HCT116 (cell line): ENCODE results near the gene SAC3D1. TPM values are rescaled to one million over a fixed set of nuclear protein-coding genes. Genes with fewer than 3 reads are reported as not detected.

Experiments used
- ATAC-seq: fragments of 200-7000 bp; cut with Tn5 transposase; 2 replicates; pipeline ENCODE4 v1.9.1; 2020; ENCODE audit warnings: mild to moderate bottlenecking, moderate library complexity
- BruUV-seq: library from RNA; stranded (reverse); fragments of 400-500 nt; replicated peaks from 2 replicates; lab custom pipeline; 2021; lab: Mats Ljungman, UMichigan
- CTCF ChIA-PET: fragments of 300-600 bp; sonication (Branson Sonifier 250); formaldehyde crosslinking; loops from one replicate; lab custom pipeline; 2021; ENCODE audit warnings: antibody characterized with exemption; lab: Charles Lee
- POLR2A ChIA-PET: fragments of 300-600, 350-600 bp; sonication (Branson Sonifier 250); formaldehyde crosslinking; loops from one replicate; lab custom pipeline; 2021; ENCODE audit warnings: antibody characterized with exemption; lab: Charles Lee
- RAD21 ChIA-PET, 2 experiments: fragments of 300-600 bp; sonication (Branson Sonifier 250); formaldehyde crosslinking; loops; one replicate each; lab custom pipeline; 2023; ENCODE audit warnings: low total read pairs in 2 of 2; ENCODE audit not compliant: uncharacterized antibody in 2 of 2, unreplicated experiment in 2 of 2, low non-redundant PET in 1 of 2; lab: Charles Lee
- DNase-seq: peaks from one replicate; pipeline ENCODE4 v3.0.0-alpha.2; 2010; ENCODE audit warnings: low read depth, low spot score
- H2AFZ ChIP-seq: fragments of 200-600 bp; shearing (Covaris generic), sonication (generic); 2 replicates; pipeline ENCODE4 v1.6.1; 2017; ENCODE audit warnings: low read depth, mixed run types, mixed read lengths, antibody characterized with exemption, low read length; ENCODE audit not compliant: poor library complexity, severe bottlenecking
- H3K27ac ChIP-seq: 2 replicates; pipeline ENCODE4 v1.5.1; 2012; ENCODE audit warnings: low read depth, low read length
- H3K27me3 ChIP-seq: fragments of 200-600 bp; sonication (generic); 2 replicates; pipeline ENCODE4 v1.6.1; 2016; ENCODE audit warnings: mixed run types, low read length, mixed read lengths; ENCODE audit not compliant: insufficient read depth
- H3K36me3 ChIP-seq, 2 experiments: fragments of 200-500 bp in 1 of 2; fragments of 200-600 bp in 1 of 2; sonication (Bioruptor generic) in 1 of 2; sonication (generic) in 1 of 2; 2 replicates each; pipeline versions ENCODE4 v1.5.1 to v1.6.1; 2014 to 2016; ENCODE audit warnings: low read length in 2 of 2, inconsistent platforms in 1 of 2, mixed read lengths in 1 of 2, mixed run types in 1 of 2; ENCODE audit not compliant: insufficient read depth in 2 of 2, control insufficient read depth in 1 of 2
- H3K4me1 ChIP-seq, 2 experiments: fragments of 200-600 bp in 1 of 2; sonication (generic) in 1 of 2; 2 replicates each; pipeline versions ENCODE4 v1.5.1 to v1.6.1; 2012 to 2017; ENCODE audit warnings: low read length in 2 of 2, inconsistent platforms in 1 of 2, mild to moderate bottlenecking in 1 of 2, mixed read lengths in 1 of 2, mixed run types in 1 of 2, moderate library complexity in 1 of 2; ENCODE audit not compliant: insufficient read depth in 2 of 2, control insufficient read depth in 1 of 2
- H3K4me2 ChIP-seq: fragments of 200-600 bp; sonication (generic); 2 replicates; pipeline ENCODE4 v1.6.1; 2017; ENCODE audit warnings: mixed run types, low read length, mixed read lengths
- H3K4me3 ChIP-seq, 2 experiments: fragments of 200-600 bp in 1 of 2; sonication (generic) in 1 of 2; replicated peaks in 1 of 2; 2 replicates each; pipeline ENCODE4 v1.5.1; 2011 to 2016; ENCODE audit warnings: low read length in 2 of 2, control low read depth in 1 of 2, low read depth in 1 of 2, mild to moderate bottlenecking in 1 of 2, mixed read lengths in 1 of 2, mixed run types in 1 of 2
- H3K79me2 ChIP-seq: fragments of 200-600 bp; sonication (generic); 2 replicates; pipeline ENCODE4 v1.6.1; 2017; ENCODE audit warnings: mild to moderate bottlenecking, mixed run types, low read length, moderate library complexity, mixed read lengths; ENCODE audit not compliant: insufficient read depth
- H3K9ac ChIP-seq: fragments of 200-600 bp; sonication (generic); 2 replicates; pipeline ENCODE4 v1.6.1; 2016; ENCODE audit warnings: low read length, mixed read lengths
- H3K9me2 ChIP-seq: fragments of 200-600 bp; sonication (generic), shearing (Covaris generic); 2 replicates; pipeline ENCODE4 v1.6.1; 2017; ENCODE audit warnings: mixed run types, mild to moderate bottlenecking, moderate library complexity; ENCODE audit not compliant: insufficient read depth
- H3K9me3 ChIP-seq, 2 experiments: fragments of 200-500 bp in 1 of 2; fragments of 200-600 bp in 1 of 2; sonication (Bioruptor generic) in 1 of 2; sonication (generic) in 1 of 2; 2 replicates each; pipeline ENCODE4 v1.6.1; 2014 to 2017; ENCODE audit warnings: low read length in 2 of 2, mixed read lengths in 2 of 2, inconsistent platforms in 1 of 2, low read depth in 1 of 2, mild to moderate bottlenecking in 1 of 2, mixed run types in 1 of 2, moderate library complexity in 1 of 2; ENCODE audit not compliant: control insufficient read depth in 1 of 2, insufficient read depth in 1 of 2
- H4K20me1 ChIP-seq: fragments of 200-600 bp; sonication (generic), shearing (Covaris generic); 2 replicates; pipeline ENCODE4 v1.6.1; 2017; ENCODE audit warnings: mixed run types, mild to moderate bottlenecking, moderate library complexity; ENCODE audit not compliant: insufficient read depth
- CBX3 ChIP-seq: IDR thresholded peaks from 2 replicates; pipeline ENCODE4 v1.6.1; 2012; ENCODE audit warnings: low read depth
- EGR1 ChIP-seq: IDR thresholded peaks from 2 replicates; pipeline ENCODE4 v1.6.1; 2012; ENCODE audit warnings: low read depth
- JUND ChIP-seq: IDR thresholded peaks from 2 replicates; pipeline ENCODE4 v1.6.1; 2012
- POLR2AphosphoS5 ChIP-seq: IDR thresholded peaks from 2 replicates; pipeline ENCODE4 v1.6.1; 2011; ENCODE audit warnings: mild to moderate bottlenecking, low read depth, low read length, moderate library complexity
- SIN3A ChIP-seq: IDR thresholded peaks from 2 replicates; pipeline ENCODE4 v1.6.1; 2012; ENCODE audit warnings: low read depth
- SRF ChIP-seq: IDR thresholded peaks from 2 replicates; pipeline ENCODE4 v1.6.1; 2012; ENCODE audit warnings: low read depth
- YY1 ChIP-seq: IDR thresholded peaks from 2 replicates; pipeline ENCODE4 v1.6.1; 2011; ENCODE audit warnings: low read length, low read depth, moderate library complexity, mild to moderate bottlenecking; ENCODE audit not compliant: insufficient replicate concordance; ENCODE audit errors: extremely low read depth
- intact Hi-C: fragments of 100-400 bp; cut with micrococcal nuclease; formaldehyde crosslinking; loops from 2 replicates; pipeline ENCODE4 v1.10.0; 2022
- total RNA-seq: library from RNA; stranded (reverse); gene quantifications from one replicate; pipeline ENCODE4 v1.2.1, GENCODE V29; 2021; ENCODE audit not compliant: unreplicated experiment
- TF ChIP-seq, protein P1 (sequence below), 3 experiments: fragments of 200-600 bp in 1 of 3; sonication (generic) in 1 of 3; IDR thresholded peaks in 2 of 3; conservative IDR thresholded peaks in 1 of 3; 2 replicates each; pipeline ENCODE4 v1.5.1; 2012 to 2017; ENCODE audit warnings: low read depth in 2 of 3, low read length in 2 of 3, antibody characterized with exemption in 1 of 3, borderline replicate concordance in 1 of 3, control low read depth in 1 of 3, mild to moderate bottlenecking in 1 of 3, mixed read lengths in 1 of 3, mixed run types in 1 of 3, moderate library complexity in 1 of 3; ENCODE audit not compliant: insufficient read depth in 1 of 3
- TF ChIP-seq, protein P2 (sequence below): IDR thresholded peaks from 2 replicates; pipeline ENCODE4 v1.6.1; 2012

The SAC3D1 gene
- total RNA-seq, 1 experiment from 2014 or later = 36.9 TPM

DNA sequence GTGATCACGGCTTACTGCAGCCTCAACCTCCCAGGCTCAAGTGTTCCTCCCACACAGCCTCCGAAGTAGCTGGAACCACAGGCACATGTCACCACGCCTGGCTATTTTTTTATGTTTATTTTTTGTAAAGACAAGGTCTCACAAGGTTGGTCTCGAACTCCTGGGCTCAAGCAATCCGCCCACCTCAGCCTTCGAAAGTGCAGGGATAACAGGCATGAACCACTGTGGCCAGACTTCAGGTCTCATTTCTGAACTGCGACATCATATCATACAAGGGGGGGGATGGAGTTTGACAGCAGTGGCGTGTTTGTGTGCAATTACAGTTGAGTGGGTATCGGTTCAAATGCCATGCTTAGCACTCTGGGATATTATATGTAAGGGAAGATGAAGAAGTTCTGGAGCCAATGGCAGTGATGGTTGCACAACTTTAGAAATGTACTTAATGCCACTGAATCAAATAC lies 10.4 kb downstream of the SAC3D1 start:
- no TSS peak for BruUV-seq
- CTCF ChIA-PET = no interaction called here

More for the DNA sequence above, 10.4 kb downstream of the SAC3D1 start:
- ChIA-PET RAD21 (no interaction called here), POLR2A (no interaction called here)
- Histone ChIP-seq H3K27me3 (no peaks in the 10 kb centered on the region), H3K4me3 (no peak overlapping the region), H3K36me3 (no peaks in the 10 kb centered on the region), H3K27ac (no peak overlapping the region), H3K79me2 (no peaks in the 10 kb centered on the region), H2AFZ (no peak overlapping the region), H3K4me1 (peaks cover 0 to 10% of the 10 kb centered on the region in 2 experiments; a peak in 3 of 4 replicates), H3K9ac (no peak overlapping the region), H3K4me2 (no peak overlapping the region), H3K9me2 (no peaks in the 10 kb centered on the region), H4K20me1 (no peaks in the 10 kb centered on the region), H3K9me3 (no peaks in the 10 kb centered on the region)
- no peak for TF ChIP-seq SRF
- TF ChIP-seq POLR2AphosphoS5 = no peak
- TF ChIP-seq, protein P1, sequence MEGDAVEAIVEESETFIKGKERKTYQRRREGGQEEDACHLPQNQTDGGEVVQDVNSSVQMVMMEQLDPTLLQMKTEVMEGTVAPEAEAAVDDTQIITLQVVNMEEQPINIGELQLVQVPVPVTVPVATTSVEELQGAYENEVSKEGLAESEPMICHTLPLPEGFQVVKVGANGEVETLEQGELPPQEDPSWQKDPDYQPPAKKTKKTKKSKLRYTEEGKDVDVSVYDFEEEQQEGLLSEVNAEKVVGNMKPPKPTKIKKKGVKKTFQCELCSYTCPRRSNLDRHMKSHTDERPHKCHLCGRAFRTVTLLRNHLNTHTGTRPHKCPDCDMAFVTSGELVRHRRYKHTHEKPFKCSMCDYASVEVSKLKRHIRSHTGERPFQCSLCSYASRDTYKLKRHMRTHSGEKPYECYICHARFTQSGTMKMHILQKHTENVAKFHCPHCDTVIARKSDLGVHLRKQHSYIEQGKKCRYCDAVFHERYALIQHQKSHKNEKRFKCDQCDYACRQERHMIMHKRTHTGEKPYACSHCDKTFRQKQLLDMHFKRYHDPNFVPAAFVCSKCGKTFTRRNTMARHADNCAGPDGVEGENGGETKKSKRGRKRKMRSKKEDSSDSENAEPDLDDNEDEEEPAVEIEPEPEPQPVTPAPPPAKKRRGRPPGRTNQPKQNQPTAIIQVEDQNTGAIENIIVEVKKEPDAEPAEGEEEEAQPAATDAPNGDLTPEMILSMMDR (IDR thresholded peaks at IDR 0.05 in 2 of 3, conservative IDR thresholded peaks at IDR 0.05 in 1 of 3; ENCODE audit: borderline replicate concordance in 1 of 3, insufficient read depth in 1 of 3, low read depth in 2 of 3, low read length in 2 of 3) = no peak
- no peak for TF ChIP-seq EGR1
- TF ChIP-seq YY1 = no peak
- no peak for TF ChIP-seq SIN3A
- no peak for TF ChIP-seq CBX3
- TF ChIP-seq, protein P2, sequence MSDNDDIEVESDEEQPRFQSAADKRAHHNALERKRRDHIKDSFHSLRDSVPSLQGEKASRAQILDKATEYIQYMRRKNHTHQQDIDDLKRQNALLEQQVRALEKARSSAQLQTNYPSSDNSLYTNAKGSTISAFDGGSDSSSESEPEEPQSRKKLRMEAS = no peak
- TF ChIP-seq JUND = no peak
- intact Hi-C loops = no loop called here
- DNase-seq (no peak), ATAC-seq (no peak)
